Trophoblast cell (in vitro differentiated cells and primary cell): ENCODE results near the gene EPHB1.

ENCODE experiments used
- DNase-seq, 2 donors: peaks; one replicate each; pipeline ENCODE4 v3.0.0-alpha.2; 2016
- H2AFZ ChIP-seq: 2 replicates; pipeline ENCODE4 v1.6.1; 2013; ENCODE audit warnings: low read length, moderate library complexity, mild to moderate bottlenecking; ENCODE audit not compliant: insufficient read depth, poor library complexity
- H2AK5ac ChIP-seq: 2 replicates; pipeline ENCODE4 v1.6.1; 2013; ENCODE audit warnings: mild to moderate bottlenecking, low read length
- H2BK120ac ChIP-seq: 2 replicates; pipeline ENCODE4 v1.6.1; 2013; ENCODE audit warnings: low read length, mild to moderate bottlenecking, moderate library complexity; ENCODE audit not compliant: insufficient read depth, poor library complexity
- H2BK12ac ChIP-seq: 2 replicates; pipeline ENCODE4 v1.6.1; 2013; ENCODE audit warnings: mild to moderate bottlenecking, low read length, moderate library complexity
- H2BK5ac ChIP-seq: 2 replicates; pipeline ENCODE4 v1.6.1; 2013; ENCODE audit warnings: low read length, low read depth, moderate library complexity, mild to moderate bottlenecking; ENCODE audit not compliant: poor library complexity
- H3K14ac ChIP-seq: 2 replicates; pipeline ENCODE4 v1.6.1; 2013; ENCODE audit warnings: mild to moderate bottlenecking, low read length
- H3K18ac ChIP-seq: 2 replicates; pipeline ENCODE4 v1.6.1; 2013; ENCODE audit warnings: mild to moderate bottlenecking, low read length
- H3K23ac ChIP-seq: 2 replicates; pipeline ENCODE4 v1.6.1; 2013; ENCODE audit warnings: low read length
- H3K27ac ChIP-seq: 2 replicates; pipeline ENCODE4 v1.5.1; 2013; ENCODE audit warnings: low read depth, mild to moderate bottlenecking, inconsistent platforms, low read length, moderate library complexity
- H3K27me3 ChIP-seq: 2 replicates; pipeline ENCODE4 v1.6.1; 2013; ENCODE audit warnings: inconsistent platforms, mild to moderate bottlenecking, low read length, moderate library complexity; ENCODE audit not compliant: insufficient read depth
- H3K36me3 ChIP-seq, 2 experiments: 1 replicate in 1 of 2; 2 replicates in 1 of 2; pipeline ENCODE4 v1.6.1; 2013; ENCODE audit warnings: low read length in 2 of 2, mild to moderate bottlenecking in 2 of 2, moderate library complexity in 1 of 2; ENCODE audit not compliant: insufficient read depth in 2 of 2, control insufficient read depth in 1 of 2
- H3K4ac ChIP-seq: 2 replicates; pipeline ENCODE4 v1.6.1; 2013; ENCODE audit warnings: low read depth, mild to moderate bottlenecking, low read length, moderate library complexity
- H3K4me1 ChIP-seq, 2 experiments: 1 replicate in 1 of 2; 2 replicates in 1 of 2; pipeline ENCODE4 v1.6.1; 2013; ENCODE audit warnings: low read length in 2 of 2, mild to moderate bottlenecking in 2 of 2, moderate library complexity in 1 of 2; ENCODE audit not compliant: insufficient read depth in 2 of 2, control insufficient read depth in 1 of 2
- H3K4me2 ChIP-seq: 2 replicates; pipeline ENCODE4 v1.6.1; 2013; ENCODE audit warnings: inconsistent platforms, mild to moderate bottlenecking, low read length, moderate library complexity
- H3K4me3 ChIP-seq: 2 replicates; pipeline ENCODE4 v1.5.1; 2013; ENCODE audit warnings: mild to moderate bottlenecking, low read depth, low read length, inconsistent platforms
- H3K79me1 ChIP-seq: one replicate; pipeline ENCODE4 v1.6.1; 2013; ENCODE audit warnings: low read length
- H3K79me2 ChIP-seq: 2 replicates; pipeline ENCODE4 v1.6.1; 2013; ENCODE audit warnings: low read length, mild to moderate bottlenecking; ENCODE audit not compliant: control insufficient read depth, insufficient read depth, poor library complexity
- H3K9ac ChIP-seq: 2 replicates; pipeline ENCODE4 v1.6.1; 2013; ENCODE audit warnings: mild to moderate bottlenecking, low read length
- H3K9me3 ChIP-seq: 2 replicates; pipeline ENCODE4 v1.6.1; 2013; ENCODE audit warnings: low read depth, mild to moderate bottlenecking, control low read depth, inconsistent platforms, low read length; ENCODE audit not compliant: insufficient read depth
- H4K12ac ChIP-seq: 2 replicates; pipeline ENCODE4 v1.6.1; 2013; ENCODE audit warnings: low read depth, mild to moderate bottlenecking, low read length, moderate library complexity
- H4K8ac ChIP-seq: 2 replicates; pipeline ENCODE4 v1.6.1; 2013; ENCODE audit warnings: low read depth, mild to moderate bottlenecking, low read length, moderate library complexity
- H4K91ac ChIP-seq: one replicate; pipeline ENCODE4 v1.6.1; 2013; ENCODE audit warnings: low read depth, mild to moderate bottlenecking, low read length, moderate library complexity
- whole genome bisulfite sequencing: extraction: QIAGEN DNeasy Blood & Tissue Kit; methylation state at CpG from one replicate; pipeline ENCODE4 v1.1.7; 2013; ENCODE audit warnings: missing lambda C conversion rate; ENCODE audit not compliant: insufficient read length, insufficient coverage; ENCODE audit errors: extremely low coverage; 5-methylcytosine and 5-hydroxymethylcytosine counted together

EPHB1 gene

DNA sequence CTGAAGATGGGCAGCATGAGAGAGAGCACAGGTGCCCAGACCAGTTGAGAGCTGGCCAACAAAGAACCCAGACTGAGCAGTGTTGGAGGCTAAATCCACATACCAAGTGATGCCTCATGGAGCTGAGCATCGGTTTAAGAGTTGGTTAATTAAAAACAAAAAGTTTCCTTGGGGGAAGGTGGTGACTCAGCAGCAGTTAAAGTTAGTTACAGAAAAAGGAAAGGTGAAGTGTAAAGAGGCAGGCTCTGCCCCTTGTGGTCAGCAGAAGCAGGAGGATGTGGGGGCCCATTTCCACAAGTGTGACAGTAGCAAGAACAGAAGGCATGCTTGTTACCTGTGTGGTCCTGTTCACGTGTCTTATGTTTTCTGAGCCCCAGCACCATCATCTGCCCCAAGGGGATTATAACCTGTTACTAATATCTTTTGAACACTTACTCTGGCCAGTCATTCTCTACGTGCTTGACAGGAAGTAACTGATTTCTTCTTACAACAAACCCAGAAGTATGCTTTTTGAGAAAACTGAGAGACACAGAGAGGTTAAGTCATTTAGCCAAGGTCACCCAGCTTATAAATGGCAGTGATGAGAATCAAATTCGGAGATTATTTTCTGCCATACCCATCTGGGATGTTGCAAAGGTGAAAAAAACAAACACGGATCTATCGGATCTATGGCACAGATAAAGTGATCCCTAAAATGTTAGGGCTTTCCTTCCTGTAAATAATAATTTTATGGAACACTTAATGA, 91.0 kb downstream of the EPHB1 start:
- Histone ChIP-seq H3K79me1 (no peaks in the 10 kb centered on the region), H3K4me2 (no peak overlapping the region), H3K27ac (no peak overlapping the region), H4K8ac (no peak overlapping the region), H4K12ac (no peak overlapping the region), H2AK5ac (no peak overlapping the region), H3K9me3 (no peaks in the 10 kb centered on the region), H3K9ac (no peak overlapping the region), H2AFZ (no peak overlapping the region), H3K14ac (no peak overlapping the region), H2BK120ac (no peak overlapping the region), H3K18ac (no peak overlapping the region), H3K4me3 (no peak overlapping the region), H3K36me3 (no peaks in the 10 kb centered on the region), H3K23ac (no peak overlapping the region), H3K79me2 (no peaks in the 10 kb centered on the region), H3K4me1 (no peaks in the 10 kb centered on the region), H3K4ac (no peak overlapping the region), H2BK12ac (no peak overlapping the region), H3K27me3 (no peaks in the 10 kb centered on the region), H4K91ac (no peak overlapping the region), H2BK5ac (no peak overlapping the region)
- no peak for DNase-seq
- WGBS: no CpG with 5 or more reads among the region's 6 CpGs

GRCh38 chr3:134886991-134887390, 91.9 kb downstream of the EPHB1 start:
- Histone ChIP-seq H2AK5ac (no peak overlapping the region), H4K91ac (no peak overlapping the region), H2BK120ac (no peak overlapping the region), H4K8ac (no peak overlapping the region), H3K23ac (no peak overlapping the region), H2BK12ac (no peak overlapping the region), H3K9me3 (no peaks in the 10 kb centered on the region), H3K79me2 (no peaks in the 10 kb centered on the region), H3K4me2 (no peak overlapping the region), H2BK5ac (no peak overlapping the region), H3K4me3 (no peak overlapping the region), H3K9ac (no peak overlapping the region), H3K4me1 (no peaks in the 10 kb centered on the region), H3K27me3 (no peaks in the 10 kb centered on the region), H3K18ac (no peak overlapping the region), H3K14ac (no peak overlapping the region), H3K27ac (no peak overlapping the region), H3K4ac (no peak overlapping the region), H3K79me1 (no peaks in the 10 kb centered on the region), H3K36me3 (no peaks in the 10 kb centered on the region), H4K12ac (no peak overlapping the region), H2AFZ (no peak overlapping the region)
- no peak for DNase-seq
- no CpG with 5 or more reads among the region's 4 CpGs for WGBS

DNA sequence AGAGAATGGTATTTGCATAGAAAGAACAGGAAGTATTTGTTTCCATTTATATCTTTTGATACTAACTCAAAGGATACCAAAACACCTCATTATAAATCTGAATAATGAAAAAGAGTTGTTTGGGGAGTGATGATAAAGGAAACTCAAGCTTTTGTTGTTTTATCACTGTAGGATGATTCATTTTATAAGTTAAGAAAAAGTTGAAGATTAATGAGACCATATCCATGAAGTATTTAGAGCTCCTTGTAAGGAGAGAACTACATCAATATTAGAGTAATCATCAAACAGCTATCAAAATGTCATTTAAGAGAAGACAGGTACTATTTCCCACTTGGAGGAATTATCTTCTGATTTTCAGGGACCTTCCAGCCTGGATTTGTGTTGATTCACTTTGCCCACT, 92.5 kb downstream of the EPHB1 start:
- Histone ChIP-seq H3K9ac (no peak overlapping the region), H2BK120ac (no peak overlapping the region), H3K4me1 (no peaks in the 10 kb centered on the region), H3K27ac (no peak overlapping the region), H3K4ac (no peak overlapping the region), H2BK5ac (no peak overlapping the region), H3K9me3 (no peaks in the 10 kb centered on the region), H3K79me1 (no peaks in the 10 kb centered on the region), H3K18ac (no peak overlapping the region), H3K14ac (no peak overlapping the region), H3K23ac (no peak overlapping the region), H3K4me2 (no peak overlapping the region), H2BK12ac (no peak overlapping the region), H3K4me3 (no peak overlapping the region), H4K8ac (no peak overlapping the region), H4K12ac (no peak overlapping the region), H2AFZ (no peak overlapping the region), H3K27me3 (no peaks in the 10 kb centered on the region), H2AK5ac (no peak overlapping the region), H4K91ac (no peak overlapping the region), H3K36me3 (no peaks in the 10 kb centered on the region), H3K79me2 (no peaks in the 10 kb centered on the region)
- DNase-seq: no peak

- no peak overlapping the region for H3K9ac ChIP-seq
- no peaks in the 10 kb centered on the region for H3K27me3 ChIP-seq
- no peaks in the 10 kb centered on the region for H3K36me3 ChIP-seq
- no peak overlapping the region for H4K91ac ChIP-seq
- H3K4ac ChIP-seq: no peak overlapping the region
- H2BK5ac ChIP-seq: no peak overlapping the region
- H3K4me3 ChIP-seq: no peak overlapping the region
- H3K14ac ChIP-seq: no peak overlapping the region
- no peak overlapping the region for H2BK120ac ChIP-seq
- no peak overlapping the region for H2AK5ac ChIP-seq
- no peak overlapping the region for H2AFZ ChIP-seq
- H3K4me2 ChIP-seq: no peak overlapping the region
- no peaks in the 10 kb centered on the region for H3K4me1 ChIP-seq
- H3K9me3 ChIP-seq: peaks cover 2% of the 10 kb centered on the region
- H3K23ac ChIP-seq: no peak overlapping the region
- H2BK12ac ChIP-seq: no peak overlapping the region
- no peak overlapping the region for H4K8ac ChIP-seq
- H3K79me1 ChIP-seq: no peaks in the 10 kb centered on the region
- DNase-seq: no peak
- no peak overlapping the region for H3K18ac ChIP-seq
- WGBS: no CpG with 5 or more reads among the region's 2 CpGs
- H3K79me2 ChIP-seq: no peaks in the 10 kb centered on the region
- no peak overlapping the region for H4K12ac ChIP-seq
- no peak overlapping the region for H3K27ac ChIP-seq
These were observed 97.3 kb downstream of the EPHB1 start for GRCh38 chr3:134892326-134892725.
